HepG2 (cell line): ENCODE data around the gene GPR119. TPM values are rescaled to one million over a fixed set of nuclear protein-coding genes. Genes with fewer than 3 reads are reported as not detected.
"Not testable (repeated sequence)": the region's sequence is repeated elsewhere in the genome, so short reads cannot be mapped to it uniquely, and the experiment has no call there.

Experiments
- ATAC-seq: fragments of 200-7000 bp; cut with Tn5 transposase; 3 replicates; pipeline ENCODE4 v1.9.1; 2020; ENCODE audit warnings: mild to moderate bottlenecking, moderate library complexity
- BruUV-seq: library from RNA; stranded (reverse); fragments of 400-500 nt; replicated peaks from 2 replicates; lab custom pipeline; 2021; lab: Mats Ljungman, UMichigan
- CTCF ChIA-PET: fragments of 300-600 bp; formaldehyde crosslinking; extraction: SDS; loops from one replicate; lab custom pipeline; 2021; ENCODE audit warnings: low total read pairs, inconsistent platforms, low intra/inter-chr PET ratio; lab: Yijun Ruan, JAX
- POLR2A ChIA-PET: fragments of 350-600 bp; sonication (Branson Sonifier 250); formaldehyde crosslinking; loops from one replicate; lab custom pipeline; 2020; ENCODE audit warnings: antibody characterized with exemption, inconsistent platforms; lab: Yijun Ruan, JAX
- DNase-seq: peaks from one replicate; pipeline ENCODE4 v3.0.0-alpha.2; 2015; ENCODE audit warnings: low spot score
- FAIRE-seq: peaks from 3 replicates; lab custom pipeline; 2011; peaks lifted over from hg19 to GRCh38; lab: Jason Lieb, UNC
- H2AFZ ChIP-seq: one replicate; pipeline ENCODE4 v1.6.1; 2011; ENCODE audit warnings: low read length, inconsistent platforms
- H3K27ac ChIP-seq: fragments of 300-600 bp; 3 replicates; pipeline ENCODE4 v1.8.0; 2011; ENCODE audit warnings: mixed run types, mild to moderate bottlenecking, mixed read lengths, low read length, inconsistent platforms; ENCODE audit not compliant: insufficient read depth; ENCODE audit errors: extremely low read length
- H3K27me3 ChIP-seq, 2 experiments: fragments of 200-600 bp in 1 of 2; 2 replicates in 1 of 2; 3 replicates in 1 of 2; pipeline versions ENCODE4 v1.6.0 to v1.8.0; 2011; ENCODE audit warnings: low read length in 2 of 2, mild to moderate bottlenecking in 2 of 2, moderate library complexity in 2 of 2, inconsistent platforms in 1 of 2; ENCODE audit not compliant: insufficient read depth in 2 of 2, control insufficient read depth in 1 of 2
- H3K36me3 ChIP-seq, 2 experiments: fragments of 200-600 bp in 1 of 2; replicated peaks in 1 of 2; 2 replicates in 1 of 2; 3 replicates in 1 of 2; pipeline versions ENCODE4 v1.5.1 to v1.8.0; 2011; ENCODE audit warnings: low read length in 2 of 2, inconsistent platforms in 1 of 2; ENCODE audit not compliant: insufficient read depth in 2 of 2, control insufficient read depth in 1 of 2
- H3K4me1 ChIP-seq: 2 replicates; pipeline ENCODE4 v1.5.1; 2012; ENCODE audit warnings: low read length, inconsistent platforms; ENCODE audit not compliant: insufficient read depth
- H3K4me2 ChIP-seq: 2 replicates; pipeline ENCODE4 v1.6.0; 2011; ENCODE audit warnings: low read depth, low read length, inconsistent platforms
- H3K4me3 ChIP-seq, 3 experiments: fragments of 200-600 bp in 1 of 3; sonication (generic), shearing (Covaris generic) in 1 of 3; replicated peaks in 1 of 3; 2 replicates each; pipeline ENCODE4 v1.5.1; 2011 to 2016; ENCODE audit warnings: low read length in 3 of 3, inconsistent platforms in 2 of 3, low read depth in 2 of 3, mild to moderate bottlenecking in 2 of 3, control low read depth in 1 of 3, mixed read lengths in 1 of 3; ENCODE audit not compliant: insufficient read depth in 1 of 3
- H3K79me2 ChIP-seq: one replicate; pipeline ENCODE4 v1.6.1; 2011; ENCODE audit warnings: low read length, inconsistent platforms; ENCODE audit not compliant: insufficient read depth
- H3K9ac ChIP-seq: 2 replicates; pipeline ENCODE4 v1.6.0; 2011; ENCODE audit warnings: mild to moderate bottlenecking, low read depth, low read length, inconsistent platforms; ENCODE audit not compliant: insufficient read depth
- H3K9me3 ChIP-seq: 2 replicates; pipeline ENCODE4 v1.5.1; 2012; ENCODE audit warnings: mild to moderate bottlenecking, low read length
- H4K20me1 ChIP-seq: 2 replicates; pipeline ENCODE4 v1.6.0; 2011; ENCODE audit warnings: inconsistent platforms, mild to moderate bottlenecking, low read length, moderate library complexity; ENCODE audit not compliant: insufficient read depth
- HIC2 ChIP-seq: sonication (generic); formaldehyde crosslinking; IDR thresholded peaks from 2 replicates; pipeline ENCODE4 v1.9.0; 2022; ENCODE audit warnings: low read depth, missing genetic modification reagents
- HINFP ChIP-seq: sonication (generic); formaldehyde crosslinking; IDR thresholded peaks from 2 replicates; pipeline ENCODE4 v1.4.0; 2020; ENCODE audit warnings: low read depth, mild to moderate bottlenecking, missing genetic modification reagents
- KLF16 ChIP-seq, 2 experiments: sonication (generic) in 1 of 2; formaldehyde crosslinking in 1 of 2; IDR thresholded peaks; 2 replicates each; pipeline versions ENCODE4 v1.6.1 to v1.8.0; 2016 to 2023; ENCODE audit warnings: missing genetic modification reagents in 2 of 2, missing compliant biosample characterization in 1 of 2
- LCORL ChIP-seq, 2 experiments: fragments of 450-650 bp in 1 of 2; sonication (generic) in 1 of 2; formaldehyde crosslinking in 1 of 2; IDR thresholded peaks; 2 replicates each; pipeline versions ENCODE4 v1.5.0 to v1.6.1; 2017 to 2020; ENCODE audit warnings: antibody characterized with exemption in 1 of 2, missing genetic modification reagents in 1 of 2
- TBP ChIP-seq: sonication (generic); formaldehyde crosslinking; IDR thresholded peaks from 2 replicates; pipeline ENCODE4 v1.5.0; 2020; ENCODE audit warnings: missing genetic modification reagents
- ZBTB39 ChIP-seq: sonication (generic); formaldehyde crosslinking; IDR thresholded peaks from 2 replicates; pipeline ENCODE4 v1.5.0; 2020; ENCODE audit warnings: missing genetic modification reagents
- ZKSCAN8 ChIP-seq: IDR thresholded peaks from 2 replicates; pipeline ENCODE4 v1.6.1; 2016; ENCODE audit warnings: borderline replicate concordance, missing genetic modification reagents, missing compliant biosample characterization
- ZNF282 ChIP-seq: fragments of 450-650 bp; IDR thresholded peaks from 2 replicates; pipeline ENCODE4 v1.6.1; 2018; ENCODE audit not compliant: partially characterized antibody
- ZNF670 ChIP-seq: sonication (generic); formaldehyde crosslinking; IDR thresholded peaks from 2 replicates; pipeline ENCODE4 v1.8.0; 2022; ENCODE audit warnings: mild to moderate bottlenecking, missing genetic modification reagents, borderline replicate concordance
- WGBS: methylation state at CpG from one replicate; pipeline ENCODE4 v1.1.6; 2017; ENCODE audit warnings: low lambda C conversion rate; 5-methylcytosine and 5-hydroxymethylcytosine counted together
- in situ Hi-C: cut with HindIII; loops from 2 replicates; pipeline ENCODE4 v1.10.0; 2017; ENCODE audit warnings: low pct_unique_long_range_greater_than_20kb; ENCODE audit not compliant: extremely low pct_ligation_motif_present
- intact Hi-C: fragments of 100-400 bp; cut with micrococcal nuclease; formaldehyde crosslinking; loops from one replicate; pipeline ENCODE4 v1.10.0; 2022; ENCODE audit not compliant: unreplicated experiment
- polyA plus RNA-seq, 8 experiments: library from polyadenylated mRNA; depleted of rRNA in 3 of 8; stranded (reverse) in 7 of 8; unstranded in 1 of 8; fragments of >200 nt; fragmentation: Illumina TruSeq in 4 of 8; extraction: Trizol in 4 of 8; gene quantifications; 2 replicates each; pipeline versions ENCODE4 v1.2.1 to v1.2.3, GENCODE V29; 2011 to 2016; ENCODE audit warnings: low read depth in 4 of 8, missing spikeins in 1 of 8, mixed read lengths in 1 of 8; ENCODE audit not compliant: insufficient read depth in 1 of 8
- total RNA-seq, 5 experiments: library from RNA; depleted of rRNA; stranded (reverse); fragments of >200 nt; fragmentation: Illumina TruSeq; extraction: Trizol; gene quantifications; 2 replicates each; pipeline ENCODE4 v1.2.3, GENCODE V29; 2016; ENCODE audit warnings: low read depth in 1 of 5

GPR119 gene
- total and polyA plus RNA-seq, 2 of the 13 experiments (the other 11 are each of a cell fraction or from before 2014, with no cell fraction given): 2.6 to 5.5 TPM

GRCh38 chrX:130352050-130352449 is 33.4 kb downstream of the GPR119 start:
- H3K4me3 ChIP-seq, BruUV-seq, H3K79me2 ChIP-seq, H3K27ac ChIP-seq, H3K9me3 ChIP-seq, intact Hi-C loops, POLR2A ChIA-PET, DNase-seq, H2AFZ ChIP-seq, H3K27me3 ChIP-seq, H3K4me1 ChIP-seq, H3K36me3 ChIP-seq, H3K9ac ChIP-seq, CTCF ChIA-PET, in situ Hi-C loops, ATAC-seq, FAIRE-seq, H4K20me1 ChIP-seq, H3K4me2 ChIP-seq: not testable (repeated sequence)
- 73% methylated on average over 1 of the region's 1 CpG for WGBS

- no peak overlapping the region for H3K27ac ChIP-seq
- no peaks in the 10 kb centered on the region for H3K9me3 ChIP-seq
- no peak for ATAC-seq
- no peaks in the 10 kb centered on the region for H3K4me1 ChIP-seq
- CTCF ChIA-PET: no interaction called here
- POLR2A ChIA-PET: no interaction called here
- no peaks in the 10 kb centered on the region for H3K79me2 ChIP-seq
- H3K9ac ChIP-seq: no peak overlapping the region
- TF ChIP-seq HINFP (CRISPR knock-in tag): no peak
- TF ChIP-seq ZBTB39 (CRISPR knock-in tag): no peak
- no peak for TF ChIP-seq ZNF282
- no peak for TF ChIP-seq LCORL (IDR thresholded peaks at IDR 0.05)
- no peak for TF ChIP-seq LCORL (CRISPR knock-in tag; IDR thresholded peaks at IDR 0.05)
- no peak for TF ChIP-seq KLF16 (CRISPR knock-in tag; IDR thresholded peaks at IDR 0.05)
- TF ChIP-seq HIC2 (CRISPR knock-in tag): no peak
- no peak for TF ChIP-seq TBP (CRISPR knock-in tag)
- TF ChIP-seq ZNF670: no peak
- no peak for TF ChIP-seq ZKSCAN8 (CRISPR knock-in tag)
- TF ChIP-seq, all 625 proteins: peak for 0
- H3K4me2 ChIP-seq: no peak overlapping the region
- H3K4me3 ChIP-seq: no peak overlapping the region
- no peaks in the 10 kb centered on the region for H4K20me1 ChIP-seq
- H2AFZ ChIP-seq: no peak overlapping the region
- intact Hi-C loops: no loop called here
- DNase-seq: no peak
- no peaks in the 10 kb centered on the region for H3K36me3 ChIP-seq
- in situ Hi-C loops: no loop called here
- FAIRE-seq: no peak
- H3K27me3 ChIP-seq: no peaks in the 10 kb centered on the region
- WGBS: 95% methylated on average over 3 of the region's 3 CpGs
- no TSS peak for BruUV-seq
These were observed 33.9 kb downstream of the GPR119 start for GRCh38 chrX:130351567-130351966.
